Vagina (tissue), 2 donors: ENCODE measurements around the gene IL1RAPL2.

Experiments used
- POLR2AphosphoS5 ChIP-seq, 2 donors: sonication (generic); formaldehyde crosslinking; IDR thresholded peaks; one replicate each; pipeline ENCODE4 v1.9.0; 2017; ENCODE audit warnings: antibody characterized with exemption in 2 of 2, mild to moderate bottlenecking in 2 of 2, low read depth in 1 of 2; ENCODE audit not compliant: insufficient read depth in 1 of 2
- TF ChIP-seq, protein P1 (sequence below), 3 experiments: fragments of 450-650 bp in 2 of 3; fragments of 200-600 bp in 1 of 3; sonication (generic) in 1 of 3; IDR thresholded peaks; one replicate each; pipeline ENCODE4 v1.5.1; 2017 to 2019; ENCODE audit warnings: antibody characterized with exemption in 3 of 3, mild to moderate bottlenecking in 2 of 3, moderate library complexity in 2 of 3

DNA sequence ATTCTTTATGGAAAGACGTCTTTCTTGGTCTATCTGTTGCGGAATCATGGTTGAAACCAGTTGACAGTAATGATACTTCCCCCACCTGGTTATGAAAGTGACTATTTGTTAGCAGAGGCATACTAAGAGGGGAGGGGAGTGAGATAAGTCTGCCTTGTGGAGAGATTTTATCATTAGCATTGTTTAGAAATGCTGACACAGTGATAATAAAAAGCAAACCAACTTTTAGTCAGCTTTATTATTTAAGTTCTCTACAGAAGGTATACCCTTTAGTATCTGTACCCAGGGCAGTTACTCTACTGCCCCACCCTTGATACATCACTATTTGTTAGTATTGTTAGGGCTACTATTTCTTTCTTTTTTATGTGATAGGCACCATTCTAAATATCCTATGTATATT lies 26.9 kb upstream of the IL1RAPL2 start:
- TF ChIP-seq, protein P1, sequence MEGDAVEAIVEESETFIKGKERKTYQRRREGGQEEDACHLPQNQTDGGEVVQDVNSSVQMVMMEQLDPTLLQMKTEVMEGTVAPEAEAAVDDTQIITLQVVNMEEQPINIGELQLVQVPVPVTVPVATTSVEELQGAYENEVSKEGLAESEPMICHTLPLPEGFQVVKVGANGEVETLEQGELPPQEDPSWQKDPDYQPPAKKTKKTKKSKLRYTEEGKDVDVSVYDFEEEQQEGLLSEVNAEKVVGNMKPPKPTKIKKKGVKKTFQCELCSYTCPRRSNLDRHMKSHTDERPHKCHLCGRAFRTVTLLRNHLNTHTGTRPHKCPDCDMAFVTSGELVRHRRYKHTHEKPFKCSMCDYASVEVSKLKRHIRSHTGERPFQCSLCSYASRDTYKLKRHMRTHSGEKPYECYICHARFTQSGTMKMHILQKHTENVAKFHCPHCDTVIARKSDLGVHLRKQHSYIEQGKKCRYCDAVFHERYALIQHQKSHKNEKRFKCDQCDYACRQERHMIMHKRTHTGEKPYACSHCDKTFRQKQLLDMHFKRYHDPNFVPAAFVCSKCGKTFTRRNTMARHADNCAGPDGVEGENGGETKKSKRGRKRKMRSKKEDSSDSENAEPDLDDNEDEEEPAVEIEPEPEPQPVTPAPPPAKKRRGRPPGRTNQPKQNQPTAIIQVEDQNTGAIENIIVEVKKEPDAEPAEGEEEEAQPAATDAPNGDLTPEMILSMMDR (IDR thresholded peaks at IDR 0.05), result no peak
- TF ChIP-seq POLR2AphosphoS5 (IDR thresholded peaks at IDR 0.05; ENCODE audit: insufficient read depth in 1 of 2, low read depth in 1 of 2), result no peak
